ENCODE measurements around the gene TMEM125.
A peak's percentile ranks its signal among the peaks of the same experiment; 100 is the strongest.

The TMEM125 gene

DNA sequence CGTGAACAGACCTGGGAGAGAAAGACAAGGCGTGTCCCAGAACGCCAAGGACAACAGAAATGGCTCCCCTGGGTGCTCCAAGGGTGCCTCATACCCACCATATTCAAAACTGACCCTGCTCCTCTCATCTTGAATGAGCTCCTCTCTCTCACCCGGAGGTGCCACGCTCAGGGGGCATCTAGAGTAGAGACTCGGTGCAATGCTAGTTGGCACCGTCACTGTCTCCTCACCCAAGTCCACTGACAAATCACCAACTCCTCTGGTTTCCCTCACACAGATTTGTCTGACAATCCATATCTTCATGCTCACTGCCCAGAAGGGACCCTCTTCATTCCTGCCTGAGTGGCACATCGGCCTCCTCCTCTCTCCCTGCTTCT, 5.0 kb downstream of the TMEM125 start:
- no peak for DNase-seq

DNA sequence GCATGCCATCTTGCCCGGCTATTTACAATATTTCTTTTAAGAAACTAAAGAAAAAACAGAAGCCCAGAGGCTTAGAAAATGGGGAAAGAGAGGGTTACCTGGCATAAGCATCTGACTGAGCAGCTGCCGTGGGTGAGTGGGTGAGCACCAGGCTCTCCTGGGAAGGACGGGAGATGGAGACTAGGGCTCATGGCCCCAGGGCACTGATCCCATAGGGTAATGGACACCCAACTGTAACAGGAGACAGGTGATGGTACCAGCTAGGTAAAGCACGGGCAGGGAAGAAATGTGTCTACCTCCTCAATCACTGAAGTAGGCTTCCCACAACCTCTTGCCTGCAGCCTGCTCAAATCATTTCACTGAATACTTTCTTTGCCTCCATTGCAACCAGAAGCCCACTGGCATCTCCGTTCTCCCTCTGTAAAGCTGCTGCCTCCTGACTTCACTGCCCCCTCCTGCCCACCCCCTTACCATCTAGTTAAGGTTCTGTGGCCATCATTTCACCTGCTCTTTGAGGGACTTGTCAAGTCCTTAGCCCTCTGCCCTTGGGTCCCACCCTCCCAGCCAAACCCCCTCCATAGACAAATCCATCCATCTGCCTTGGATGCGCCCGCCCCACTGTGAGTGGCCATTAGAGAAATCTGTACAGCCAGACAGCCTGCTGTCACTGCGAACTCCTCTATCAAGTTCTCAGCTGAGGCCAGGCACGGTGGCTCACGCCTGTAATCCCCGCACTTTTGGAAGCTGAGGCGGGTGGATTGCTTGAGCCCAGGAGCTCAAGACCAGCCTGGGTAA, 6.2 kb downstream of the TMEM125 start:
- DNase-seq: peak; percentile 35

DNA sequence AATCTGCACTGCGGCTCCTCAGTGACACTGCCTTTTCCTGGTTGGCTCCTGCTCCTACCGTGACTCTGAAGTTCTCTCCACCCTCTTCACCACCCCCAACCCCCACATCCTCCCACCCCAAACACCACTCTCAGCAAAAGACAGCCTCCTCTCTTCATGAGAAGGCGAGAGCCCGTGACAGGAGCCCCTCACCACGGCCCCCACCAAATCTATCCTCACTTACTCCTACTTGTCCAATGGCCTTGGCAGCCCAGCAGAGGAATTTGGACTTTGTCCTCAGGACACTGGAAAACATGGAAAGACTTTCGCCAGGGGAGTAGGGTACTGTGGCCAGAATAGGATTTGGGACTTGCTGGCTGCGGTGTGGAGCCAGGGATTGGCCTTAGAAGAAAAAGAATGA, 6.9 kb downstream of the TMEM125 start:
- DNase-seq: no peak

DNA sequence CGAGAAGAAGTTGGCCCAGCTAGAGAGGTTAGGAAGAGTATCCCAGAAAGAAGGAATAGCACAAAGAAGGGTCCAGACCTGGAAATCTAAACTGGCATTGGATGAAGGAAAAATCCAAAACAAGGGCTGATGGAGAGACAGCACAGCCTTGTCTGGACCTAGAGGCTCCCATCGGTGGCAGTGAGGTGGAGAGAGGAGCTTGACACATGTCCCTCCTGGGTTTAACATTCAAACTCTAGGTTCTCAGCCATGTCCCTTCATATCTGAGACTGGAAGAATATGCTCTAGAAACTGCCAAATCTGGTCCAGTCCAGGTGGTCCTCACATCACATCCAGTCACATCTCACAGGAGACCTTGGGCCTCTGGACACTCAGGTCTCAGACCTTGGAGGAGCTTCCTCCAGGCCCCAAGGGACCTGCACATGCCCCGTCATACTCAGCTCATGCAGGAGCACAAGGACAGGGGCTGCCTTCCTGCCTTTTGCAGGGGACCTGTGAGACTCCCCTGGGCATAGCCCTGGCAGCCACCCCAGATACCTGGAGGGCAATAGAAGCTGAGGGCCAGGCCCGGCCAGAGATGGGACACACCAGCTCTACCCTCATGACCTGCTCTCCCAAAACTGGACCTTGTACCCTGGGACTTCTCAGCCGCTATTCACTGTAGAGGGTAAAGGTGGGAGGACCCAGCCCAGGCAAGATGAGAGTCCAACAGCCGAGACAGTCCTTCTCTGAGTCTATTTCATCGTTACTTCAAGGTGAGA, 7.5 kb downstream of the TMEM125 start:
- no peak for DNase-seq

DNA sequence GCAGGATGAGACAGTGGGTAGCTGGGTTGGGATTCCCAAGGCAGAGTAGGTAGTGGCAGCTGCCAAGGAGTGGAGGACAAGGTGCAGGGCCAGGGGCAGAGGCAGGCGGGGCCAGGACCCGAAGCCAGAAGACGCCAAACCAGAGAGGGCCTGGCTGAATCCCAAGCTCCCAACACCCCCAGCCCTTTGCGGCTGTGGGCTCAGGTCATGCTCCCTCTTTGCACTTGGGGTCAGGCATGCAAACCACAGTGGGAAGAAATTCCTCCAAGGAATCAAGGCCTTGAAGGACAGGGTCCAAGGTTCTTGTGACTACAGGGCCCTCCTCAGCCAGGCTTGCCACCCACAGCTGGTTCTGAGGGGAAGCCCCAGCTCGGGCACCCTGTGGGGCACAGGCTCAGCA, 9.4 kb downstream of the TMEM125 start:
- DNase-seq: no peak

DNA sequence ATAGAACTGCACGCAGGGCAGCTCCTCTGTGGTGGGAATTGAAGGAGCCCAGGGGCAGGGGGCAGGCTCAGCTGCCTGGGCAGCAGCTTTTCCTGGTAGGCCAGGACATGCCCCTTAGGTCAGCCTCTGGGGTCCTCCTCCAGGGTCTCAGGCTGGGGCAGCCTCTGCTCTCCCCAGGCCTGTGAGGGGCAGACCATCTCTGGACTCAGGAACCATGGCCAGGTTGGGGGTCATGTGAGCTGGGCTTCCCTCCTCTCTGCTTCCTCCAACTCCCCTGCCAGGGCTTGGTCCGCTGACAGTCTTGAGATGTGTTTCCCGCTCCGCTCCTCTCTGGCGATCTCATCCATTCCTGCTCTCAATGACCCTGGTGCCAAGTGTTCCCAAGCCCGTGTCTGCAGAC, 9.9 kb downstream of the TMEM125 start:
- DNase-seq: no peak

DNA sequence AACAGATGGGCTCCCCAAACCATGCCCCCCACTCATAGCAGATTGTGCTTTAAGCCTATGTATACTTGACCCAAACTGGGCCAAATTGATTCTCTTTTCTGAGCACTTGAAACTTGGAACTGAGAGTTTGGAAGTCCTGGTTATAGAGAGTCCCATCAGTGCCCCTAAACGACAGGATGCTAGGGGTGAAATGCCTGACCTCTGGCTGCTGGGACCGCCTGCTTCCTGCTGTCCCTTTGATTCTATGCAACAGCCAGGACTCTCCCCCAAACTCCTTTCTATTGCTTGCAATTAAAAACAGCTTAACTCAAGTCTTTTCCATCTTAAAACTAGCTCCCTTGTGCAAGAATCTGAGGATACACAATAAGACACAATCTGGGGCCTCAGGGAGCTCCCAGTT, 10.9 kb downstream of the TMEM125 start:
- no peak for DNase-seq

DNA sequence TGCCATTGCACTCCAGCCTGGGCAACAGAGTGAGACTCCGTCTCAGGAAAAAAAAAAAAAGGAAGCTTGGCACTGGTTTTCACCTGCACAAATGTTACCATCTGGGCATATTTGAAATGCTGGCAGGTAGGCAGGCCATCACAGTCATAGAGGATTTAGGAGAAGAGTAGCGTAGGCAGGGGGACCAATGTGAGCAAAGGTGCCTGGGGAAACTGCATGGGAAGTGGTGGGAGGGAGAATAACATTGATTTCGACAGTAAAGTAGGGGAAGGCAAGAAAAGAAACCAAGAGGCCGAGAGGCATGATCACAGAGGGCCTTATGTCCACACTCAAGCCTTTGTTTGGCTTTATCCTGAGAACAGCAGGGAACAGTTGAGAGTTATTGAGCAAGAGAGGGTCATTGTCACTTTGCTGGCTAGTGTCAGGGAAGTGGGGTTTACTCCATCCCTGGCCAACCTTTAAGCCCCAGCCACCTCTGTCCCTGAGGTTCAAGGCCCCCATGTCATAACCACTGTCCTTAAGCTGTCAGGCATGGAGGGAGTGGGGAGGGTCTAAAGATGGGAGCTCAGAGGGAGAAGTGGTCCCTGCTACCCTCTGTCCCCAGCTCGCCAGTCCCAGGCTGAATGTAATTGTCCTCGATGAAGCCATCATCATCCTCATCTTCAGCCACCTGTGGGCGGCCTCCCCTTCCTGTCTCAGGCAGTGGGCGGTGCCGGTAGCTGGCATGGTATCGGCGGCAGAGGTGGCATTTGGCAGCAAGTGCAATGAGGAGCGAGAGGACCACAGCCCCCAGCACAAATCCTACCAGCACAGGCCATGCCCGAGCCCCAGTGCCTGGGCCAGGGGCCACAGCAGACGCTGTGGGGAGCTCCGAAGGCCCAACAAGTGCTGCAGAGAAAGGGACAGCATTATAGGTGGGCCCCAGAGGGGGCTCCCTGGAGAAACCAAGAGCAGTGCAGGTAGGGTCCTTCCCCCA, 12.7 kb downstream of the TMEM125 start:
- DNase-seq: no peak

DNA sequence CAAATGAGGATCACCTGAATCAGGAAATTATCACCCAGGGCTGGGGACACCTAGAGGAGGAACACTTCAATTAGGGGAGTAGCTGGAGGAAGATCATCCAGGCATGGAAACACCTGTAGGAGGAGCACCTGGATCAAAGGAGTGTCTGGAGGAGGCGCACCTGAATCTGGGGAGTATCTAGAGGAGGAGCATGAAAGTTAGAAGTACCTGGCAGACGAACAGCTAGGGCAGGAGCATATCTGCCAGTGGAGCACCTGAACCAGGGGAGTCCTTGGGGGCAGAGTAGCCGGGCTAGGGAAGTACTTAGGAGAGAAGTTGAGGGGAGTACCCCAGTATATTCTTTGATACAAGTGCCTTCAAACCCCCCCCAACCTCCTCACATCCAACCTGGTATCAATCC, 14.3 kb downstream of the TMEM125 start:
- no peak for DNase-seq

DNA sequence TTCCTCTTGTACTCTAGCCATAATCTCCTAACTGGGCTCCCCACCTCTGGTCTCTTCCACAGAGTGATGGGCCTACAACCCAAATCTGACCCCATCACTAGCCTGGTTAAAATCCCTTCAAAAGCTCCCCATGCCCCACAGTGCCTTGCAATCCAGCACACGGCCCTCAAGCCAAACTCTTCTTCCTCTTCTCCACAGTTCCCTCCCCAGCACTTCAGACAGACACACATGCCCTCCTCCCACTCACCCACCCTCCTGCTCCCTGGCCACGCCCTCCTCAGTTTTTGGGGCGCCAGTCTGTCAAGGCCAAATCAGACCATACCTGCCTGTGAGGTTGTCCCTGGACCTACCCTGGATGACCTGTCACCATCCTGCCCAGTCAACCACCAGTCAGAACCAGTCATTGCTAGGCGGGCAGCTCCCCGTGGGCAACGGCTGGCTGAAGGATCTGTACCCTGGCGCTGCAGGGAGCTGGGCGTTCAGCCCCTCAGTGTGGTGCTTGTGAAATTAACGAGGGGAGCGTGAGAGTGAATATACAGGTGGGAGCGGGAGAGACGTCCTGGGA, 14.8 kb downstream of the TMEM125 start:
- no peak for DNase-seq

DNA sequence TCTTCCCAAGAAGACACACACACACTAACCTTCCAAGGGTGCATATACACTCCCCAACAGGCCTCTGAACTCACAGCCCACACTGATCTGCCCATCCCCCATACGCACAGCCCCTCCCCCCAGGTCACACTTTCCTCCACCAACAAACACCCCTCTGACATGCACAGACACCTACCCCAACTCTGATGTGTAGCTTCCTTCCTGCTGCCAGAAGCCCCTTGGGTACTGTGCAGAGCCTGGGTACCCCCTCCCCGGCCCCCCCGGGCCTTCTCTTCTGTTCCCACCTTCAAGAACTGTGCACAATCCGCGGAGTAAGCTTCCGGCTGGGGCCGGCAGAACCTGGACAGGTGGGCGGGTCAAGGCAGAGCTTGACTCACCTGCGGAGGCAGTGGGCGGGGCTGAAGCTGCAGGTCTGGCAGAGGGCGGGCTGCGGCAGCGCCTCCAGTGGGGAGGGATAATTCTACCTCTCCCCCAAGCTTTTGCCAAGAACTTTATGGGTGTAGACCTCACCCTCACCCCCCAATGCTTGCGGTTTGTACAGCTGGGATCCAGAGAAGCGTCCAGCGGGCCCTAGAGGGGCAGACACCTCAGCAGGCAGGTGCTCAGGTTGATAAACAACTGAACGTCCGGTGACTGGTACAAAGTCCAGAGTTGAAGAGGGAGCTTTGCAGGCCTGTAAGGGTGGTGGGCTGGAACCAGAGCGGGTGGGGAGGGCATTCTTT, 15.6 kb downstream of the TMEM125 start, which contains the start of gene C1orf210:
C1orf210 (minus strand) TSS at position 313 of the 722 bp plus-strand sequence. CDS start 2,311 bp downstream, outside the sequence.
- DNase-seq: no peak

DNA sequence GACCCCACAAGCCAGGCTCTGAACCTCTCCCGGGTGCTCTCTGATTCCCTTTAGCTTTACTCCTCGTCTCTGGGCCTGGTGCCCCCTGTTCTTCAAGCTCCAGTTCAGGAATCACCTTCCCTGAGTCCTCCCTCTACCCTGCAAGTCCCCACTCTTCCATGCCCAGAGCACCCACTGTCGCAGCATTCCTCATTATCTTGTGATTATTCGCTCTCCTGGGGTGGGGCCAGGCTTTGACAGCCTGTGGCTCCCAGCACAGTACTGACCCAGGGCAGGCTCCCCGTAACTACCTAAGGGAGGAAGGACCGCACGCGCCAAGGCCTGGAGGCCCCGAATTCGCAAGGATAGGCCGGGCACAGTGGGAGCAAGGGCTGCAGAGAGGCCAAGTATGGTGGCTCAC, 16.3 kb downstream of the TMEM125 start:
- DNase-seq: no peak

DNA sequence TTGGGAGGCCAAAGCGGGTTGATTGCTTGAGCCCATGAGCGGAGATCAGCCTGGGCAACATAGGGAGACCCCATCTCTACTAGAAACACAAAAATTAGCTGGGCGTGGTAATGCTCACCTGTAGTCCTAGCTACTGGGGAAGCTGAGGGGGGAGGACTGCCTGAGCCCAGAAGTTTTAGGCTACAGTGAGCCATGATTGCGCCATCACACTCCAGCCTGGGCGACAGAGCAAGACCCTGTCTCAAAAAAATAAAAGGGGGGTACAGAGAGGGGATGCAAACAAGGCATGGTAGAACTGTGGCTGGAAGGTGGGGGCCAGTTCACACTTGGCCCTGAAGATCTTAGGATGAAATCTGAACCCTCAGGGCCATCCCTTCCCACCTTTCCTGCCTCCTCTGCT, 16.8 kb downstream of the TMEM125 start:
- DNase-seq: no peak

DNA sequence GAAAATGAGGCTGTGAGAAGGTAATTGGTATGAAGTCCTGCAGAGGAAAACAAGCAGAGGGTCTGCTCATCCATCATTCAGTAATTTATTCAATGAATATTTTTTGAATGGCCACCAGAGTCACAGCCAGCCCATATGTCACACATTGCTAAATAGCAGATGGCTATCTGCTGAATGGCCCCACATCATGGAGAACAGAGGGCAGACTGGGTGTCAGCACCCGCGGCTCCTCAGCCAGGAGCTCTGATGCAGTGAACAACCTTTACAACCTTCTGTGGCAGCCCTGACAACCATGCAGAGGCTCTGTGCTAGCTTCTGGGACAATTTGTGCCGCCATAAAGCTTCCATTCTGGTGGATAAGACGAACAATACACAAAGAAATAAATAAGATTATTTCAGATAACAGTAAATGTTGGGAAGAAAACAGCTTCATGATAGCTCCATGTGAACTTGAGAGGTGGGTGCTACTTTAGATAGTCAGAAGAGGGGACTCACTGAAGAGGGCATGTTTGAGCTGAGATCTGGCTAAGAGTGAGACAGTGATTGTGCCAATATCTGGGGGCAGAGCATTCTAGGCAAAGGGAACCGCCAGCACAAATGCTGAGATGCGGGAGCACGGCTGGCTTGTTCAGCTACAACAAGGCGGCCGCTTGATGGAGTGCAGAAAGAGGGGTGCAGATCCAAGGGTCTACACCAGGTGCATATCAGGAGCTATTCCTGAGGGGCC, 18.4 kb downstream of the TMEM125 start:
- no peak for DNase-seq

DNA sequence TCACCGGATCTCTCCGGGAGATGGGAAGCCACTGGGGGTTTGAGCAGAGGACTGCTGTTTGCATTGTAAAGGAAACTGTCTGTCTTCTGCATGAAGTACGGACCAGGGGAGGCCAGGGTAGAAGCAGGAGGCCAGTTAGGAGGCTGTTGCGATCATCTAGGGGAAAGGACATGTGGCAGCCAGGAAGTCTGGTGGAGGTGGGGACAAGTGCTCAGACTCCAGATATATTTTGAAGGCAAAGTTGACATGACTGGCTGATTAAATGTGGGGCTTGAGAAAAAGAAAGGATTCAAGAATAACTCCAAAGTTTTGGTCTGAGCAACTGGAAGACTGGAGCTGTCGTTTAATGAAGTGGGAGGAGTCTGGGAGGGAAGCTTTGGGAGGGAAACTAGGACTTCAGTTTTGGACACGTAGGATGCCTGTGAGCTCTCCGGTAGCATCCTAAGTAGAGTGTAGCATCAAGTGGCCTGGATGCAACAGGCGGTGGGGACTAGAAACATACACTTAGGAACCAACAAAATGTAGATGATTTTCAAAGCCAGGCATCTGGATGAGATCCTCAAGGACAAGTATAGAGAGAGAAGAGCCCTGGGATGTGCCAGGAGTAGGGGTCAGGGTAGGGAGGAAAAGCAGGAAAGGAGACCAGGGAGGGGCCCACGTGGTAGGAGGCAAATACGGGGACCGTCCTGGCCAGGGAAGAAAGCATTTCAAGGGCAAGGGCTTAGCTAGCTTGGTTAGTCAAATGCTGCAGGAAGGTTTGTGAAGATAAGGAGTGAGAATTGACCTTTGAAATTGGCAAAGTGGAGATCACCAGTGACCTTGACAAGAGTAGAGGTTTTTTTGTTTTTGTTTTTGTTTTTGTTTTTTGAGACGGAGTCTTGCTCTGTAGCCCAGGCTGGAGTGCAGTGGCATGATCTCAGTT, 19.3 kb downstream of the TMEM125 start:
- DNase-seq: no peak

DNA sequence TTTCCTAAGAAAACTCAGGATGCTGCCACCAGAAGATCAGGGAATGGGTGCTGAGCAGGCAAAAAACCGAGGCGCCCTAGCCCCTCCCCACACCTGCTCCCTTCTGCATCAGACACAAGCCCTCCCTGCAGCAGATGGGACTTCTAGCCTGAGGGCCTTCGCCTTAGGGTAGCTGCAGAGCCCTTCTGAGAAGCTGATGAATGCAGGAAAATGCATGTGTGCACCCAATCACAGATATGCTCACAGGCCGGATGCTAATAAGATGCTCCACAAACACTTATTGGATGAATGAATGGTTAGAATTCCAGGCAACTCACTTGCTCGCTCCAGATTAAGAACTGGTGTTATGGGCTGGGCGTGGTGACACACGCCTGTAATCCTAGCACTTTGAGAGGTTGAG, 22.4 kb downstream of the TMEM125 start:
- DNase-seq: no peak

DNA sequence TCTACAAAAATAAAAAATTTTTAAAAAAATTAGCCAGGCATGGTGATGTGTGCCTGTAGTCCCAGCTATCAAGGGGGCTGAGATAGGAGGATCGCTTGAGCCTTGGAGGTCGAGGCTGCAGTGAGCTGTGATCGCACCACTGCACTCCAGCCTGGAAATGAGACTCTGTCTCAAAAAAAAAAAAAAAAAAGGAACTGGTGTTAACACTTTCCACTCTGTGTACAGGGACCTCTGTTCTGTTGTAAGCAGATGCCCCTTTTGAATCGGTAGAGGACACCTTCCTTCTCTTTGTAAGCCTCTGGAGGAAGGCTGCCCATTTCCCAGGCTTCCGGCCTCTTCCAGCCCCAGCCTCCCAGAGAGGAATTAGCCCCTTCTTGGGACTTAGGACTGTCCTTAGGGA, 22.9 kb downstream of the TMEM125 start:
- no peak for DNase-seq

DNA sequence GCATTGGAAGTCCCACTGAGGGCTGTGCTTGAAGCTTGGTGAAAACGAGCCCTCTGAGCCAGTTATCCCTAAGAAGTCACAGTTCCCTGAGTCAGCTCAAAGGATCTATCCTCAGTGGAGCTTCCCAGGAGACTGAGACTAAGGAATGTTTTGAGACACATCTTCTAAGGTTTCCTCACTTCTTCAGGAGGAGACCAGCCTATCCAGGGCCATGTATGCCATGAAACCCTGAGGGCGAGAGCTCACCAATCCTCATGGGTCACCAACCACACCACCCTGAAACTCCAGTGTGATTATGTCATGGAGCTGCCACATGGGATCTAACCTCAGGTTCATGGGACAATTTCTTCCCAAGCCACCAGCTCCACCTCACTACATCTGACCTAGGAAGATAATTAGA, 23.4 kb downstream of the TMEM125 start:
- DNase-seq: no peak

DNA sequence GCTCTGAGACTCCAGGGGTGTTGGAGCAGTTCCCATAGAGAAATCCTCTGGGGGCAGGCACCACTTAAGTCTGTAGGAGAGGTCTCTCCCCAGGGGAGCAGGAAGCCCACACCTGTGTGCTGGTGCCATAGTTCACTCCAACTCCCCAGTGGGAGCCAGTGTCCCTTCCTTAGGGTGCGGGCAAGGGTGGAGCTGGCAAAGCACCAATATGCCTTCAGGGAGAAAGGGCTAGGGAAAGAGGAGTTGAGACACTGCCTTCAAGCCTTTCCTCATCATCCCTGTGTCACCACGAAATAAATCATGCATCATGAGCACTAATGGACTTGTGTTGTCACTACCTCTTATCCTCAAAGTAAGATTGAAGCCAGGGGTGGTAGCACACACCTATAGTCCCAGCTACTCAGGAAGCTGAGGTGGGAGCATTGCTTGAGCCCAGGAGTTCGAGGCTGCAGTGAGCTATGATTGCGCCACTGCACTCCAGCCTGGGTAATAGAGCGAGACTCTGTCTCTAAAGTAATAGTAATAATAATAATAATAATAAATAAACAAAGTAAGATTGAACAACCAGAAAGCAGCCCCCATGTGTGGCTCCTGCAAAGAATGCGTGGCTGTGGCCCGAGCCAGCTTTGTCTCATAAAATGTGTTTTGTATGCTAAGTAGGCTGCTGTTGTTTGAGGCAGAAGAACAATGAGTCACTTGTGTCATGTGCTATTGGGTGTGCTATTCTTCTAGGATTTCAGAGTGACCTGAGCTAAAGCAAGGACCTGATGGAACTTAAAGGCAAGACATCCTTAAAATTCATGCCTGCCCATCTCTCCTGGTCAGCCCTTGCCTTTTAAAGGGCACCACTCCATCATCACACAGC, 24.3 kb downstream of the TMEM125 start:
- DNase-seq: no peak

Data from activated CD8-positive, alpha-beta memory T cell treated with anti-CD3 and anti-CD28 coated beads for 24 hours (primary cell).